GM18519 (cell line): Measurements from ENCODE around the gene POU2AF3.
"Not testable (repeated sequence)": the region's sequence is repeated elsewhere in the genome, so short reads cannot be mapped to it uniquely, and the experiment has no call there.

Source experiments
- ATAC-seq: cut with Tn5 transposase; IDR thresholded peaks from one replicate; pipeline ENCODE4 v1.9.1; 2021; ENCODE audit warnings: mild to moderate bottlenecking, moderate library complexity; ENCODE audit not compliant: unreplicated experiment, low FRiP score

POU2AF3 gene

GRCh38 chr11:111299101-111300026, 1.0 kb downstream of the POU2AF3 start:
- no peak for ATAC-seq

- no peak for ATAC-seq
Observed at GRCh38 chr11:111300569-111300968, 2.2 kb downstream of the POU2AF3 start.

- no peak for ATAC-seq
Observed at GRCh38 chr11:111301004-111301841, 2.9 kb downstream of the POU2AF3 start.

- no peak for ATAC-seq
Observed at GRCh38 chr11:111301842-111302118, 3.4 kb downstream of the POU2AF3 start.

- ATAC-seq = no peak
Observed at GRCh38 chr11:111302298-111302697, 4.0 kb downstream of the POU2AF3 start.

- no peak for ATAC-seq
Observed at GRCh38 chr11:111303461-111303860, 5.1 kb downstream of the POU2AF3 start.

GRCh38 chr11:111305162-111305802, 6.9 kb downstream of the POU2AF3 start:
- no peak for ATAC-seq

- ATAC-seq = no peak
Observed at GRCh38 chr11:111305876-111306275, 7.5 kb downstream of the POU2AF3 start.

- no peak for ATAC-seq
Observed at GRCh38 chr11:111306321-111306720, 8.0 kb downstream of the POU2AF3 start.

GRCh38 chr11:111307472-111308108, 9.2 kb downstream of the POU2AF3 start:
- ATAC-seq = no peak

- no peak for ATAC-seq
Observed at GRCh38 chr11:111308140-111308539, 9.8 kb downstream of the POU2AF3 start.

GRCh38 chr11:111309215-111309915, 11.0 kb downstream of the POU2AF3 start:
- ATAC-seq = no peak

- no peak for ATAC-seq
Observed at GRCh38 chr11:111310088-111310487, 11.7 kb downstream of the POU2AF3 start.

- no peak for ATAC-seq
Observed at GRCh38 chr11:111310723-111311122, 12.4 kb downstream of the POU2AF3 start.

- ATAC-seq = no peak
Observed at GRCh38 chr11:111312076-111312475, 13.7 kb downstream of the POU2AF3 start.

GRCh38 chr11:111319296-111319695, 20.9 kb downstream of the POU2AF3 start:
- ATAC-seq = no peak

GRCh38 chr11:111320199-111320598, 21.9 kb downstream of the POU2AF3 start:
- ATAC-seq = not testable (repeated sequence)

- ATAC-seq = no peak
Observed at GRCh38 chr11:111320728-111321568, 22.6 kb downstream of the POU2AF3 start.

- no peak for ATAC-seq
Observed at GRCh38 chr11:111322534-111322933, 24.2 kb downstream of the POU2AF3 start.
